ENCODE measurements around the gene NCAN.
"Not testable (repeated sequence)": the region's sequence is repeated elsewhere in the genome, so short reads cannot be mapped to it uniquely, and the experiment has no call there.

Gene NCAN

GRCh38 chr19:19201697-19202630, 9.8 kb upstream of the NCAN start:
- no peak for FAIRE-seq

GRCh38 chr19:19202707-19203011, 9.1 kb upstream of the NCAN start:
- no peak for FAIRE-seq

GRCh38 chr19:19203012-19203856, 8.5 kb upstream of the NCAN start, which contains the start of gene NR2C2AP:
TSS of gene NR2C2AP (minus strand) at chr19:19203414. CDS start at chr19:19203060, 354 bp downstream.
- FAIRE-seq: peak; percentile 85

GRCh38 chr19:19204181-19204580, 7.6 kb upstream of the NCAN start:
- FAIRE-seq: no peak

GRCh38 chr19:19205416-19206410, 6.0 kb upstream of the NCAN start:
- FAIRE-seq: no peak

GRCh38 chr19:19206938-19207337, 4.8 kb upstream of the NCAN start:
- no peak for FAIRE-seq

- FAIRE-seq: no peak
These were observed 3.9 kb upstream of the NCAN start for GRCh38 chr19:19207637-19208572.

- FAIRE-seq: no peak
These were observed 2.4 kb upstream of the NCAN start for GRCh38 chr19:19209372-19209771.

GRCh38 chr19:19212916-19213315, 1.2 kb downstream of the NCAN start:
- FAIRE-seq: no peak

GRCh38 chr19:19213426-19214158, 1.8 kb downstream of the NCAN start:
- FAIRE-seq: no peak

- FAIRE-seq: no peak
These were observed 2.4 kb downstream of the NCAN start for GRCh38 chr19:19214159-19214490.

GRCh38 chr19:19214892-19215291, 3.1 kb downstream of the NCAN start:
- FAIRE-seq: no peak

GRCh38 chr19:19215792-19216191, 4.0 kb downstream of the NCAN start:
- no peak for FAIRE-seq

- peak; percentile 29 for FAIRE-seq
These were observed 5.3 kb downstream of the NCAN start for GRCh38 chr19:19217099-19217498.

GRCh38 chr19:19218911-19219310, 7.2 kb downstream of the NCAN start:
- no peak for FAIRE-seq

- FAIRE-seq: not testable (repeated sequence)
These were observed 9.2 kb downstream of the NCAN start for GRCh38 chr19:19221000-19221399.

- FAIRE-seq: no peak
These were observed 11.3 kb downstream of the NCAN start for GRCh38 chr19:19223060-19223459.

- no peak for FAIRE-seq
These were observed 11.9 kb downstream of the NCAN start for GRCh38 chr19:19223636-19224035.

- no peak for FAIRE-seq
These were observed 12.5 kb downstream of the NCAN start for GRCh38 chr19:19224150-19224851.

GRCh38 chr19:19224852-19225494, 13.2 kb downstream of the NCAN start:
- no peak for FAIRE-seq

Measured in TTC549 (cell line).